ENCODE data around the gene ELOVL6.

ELOVL6 gene

DNA sequence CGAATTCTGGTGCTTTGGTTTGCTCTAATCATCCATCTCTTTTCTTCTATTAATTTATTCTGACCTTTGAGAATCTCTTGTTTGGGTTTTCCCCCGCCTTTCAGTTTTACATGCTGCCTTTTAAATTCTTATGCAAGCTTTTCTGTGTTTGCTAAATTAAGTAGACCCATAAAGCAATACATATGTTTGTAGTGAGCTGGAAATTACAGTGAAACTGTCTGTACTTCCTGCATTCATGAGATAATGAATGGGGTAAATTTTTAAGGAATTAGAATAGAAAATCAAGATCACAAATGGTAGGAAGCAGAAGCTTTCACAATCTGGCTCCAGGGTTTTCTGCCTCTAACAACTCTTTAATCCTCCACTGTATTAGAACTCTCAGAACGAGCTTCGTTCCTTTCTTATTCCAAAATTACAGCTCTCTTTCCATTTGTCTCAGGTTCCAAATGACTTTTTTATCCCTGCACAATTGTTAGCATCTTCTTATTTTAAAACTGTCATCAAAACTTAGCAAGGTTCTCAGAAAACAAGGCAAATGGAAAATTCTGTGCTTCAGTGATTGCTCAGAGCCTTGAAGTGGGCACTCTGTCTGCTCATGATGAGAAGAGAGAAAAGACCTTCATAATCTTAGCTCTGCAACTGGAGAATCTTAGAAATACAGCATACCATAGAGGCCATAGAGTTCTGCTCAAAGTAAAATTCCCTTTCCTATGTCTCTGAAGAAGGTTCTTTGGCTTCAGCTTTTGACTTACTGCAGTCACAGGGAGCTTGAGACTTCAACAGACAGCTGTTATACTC lies 177.6 kb downstream of the ELOVL6 start:
- DNase-seq, result no peak

- DNase-seq, result no peak
These were observed 178.3 kb downstream of the ELOVL6 start for GRCh38 chr4:110020139-110020538.

DNA sequence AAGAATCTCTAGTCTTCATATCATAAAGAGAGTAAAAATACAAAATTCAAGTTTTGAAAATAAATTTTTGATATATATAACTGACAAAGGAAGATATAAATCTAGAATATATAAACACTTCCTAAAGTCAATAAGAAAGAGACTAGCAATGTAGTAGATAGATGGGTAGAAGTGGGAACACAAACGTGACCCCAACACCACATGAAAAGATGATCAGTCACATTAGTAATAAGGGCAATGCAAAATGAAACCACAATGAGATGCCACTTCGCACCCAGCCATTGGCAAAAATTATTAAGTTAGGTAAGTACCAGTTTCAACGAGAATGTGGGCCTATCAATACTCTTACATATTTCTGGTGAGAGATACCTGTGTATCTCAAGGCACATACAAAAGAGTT lies 179.3 kb downstream of the ELOVL6 start:
- no peak for DNase-seq

DNA sequence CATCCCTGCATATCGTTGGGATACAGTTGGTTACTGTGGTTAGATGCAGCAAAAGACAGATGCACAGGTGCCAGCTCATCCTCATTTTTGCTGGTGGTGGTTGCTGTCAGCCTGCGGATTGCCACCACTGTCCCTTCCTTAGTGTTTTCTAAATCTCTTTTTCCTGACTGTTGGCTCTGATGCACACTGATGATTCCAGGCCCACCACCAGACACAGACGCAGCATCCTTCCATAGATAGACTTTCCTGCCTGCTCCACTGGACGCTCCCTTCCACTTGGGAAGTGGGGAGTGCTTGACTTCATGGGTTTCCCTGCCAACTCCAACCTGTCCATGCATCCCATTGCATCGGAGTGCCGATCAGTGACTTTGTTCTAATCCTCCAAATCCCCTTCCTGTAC lies 184.2 kb downstream of the ELOVL6 start:
- no peak for DNase-seq

DNA sequence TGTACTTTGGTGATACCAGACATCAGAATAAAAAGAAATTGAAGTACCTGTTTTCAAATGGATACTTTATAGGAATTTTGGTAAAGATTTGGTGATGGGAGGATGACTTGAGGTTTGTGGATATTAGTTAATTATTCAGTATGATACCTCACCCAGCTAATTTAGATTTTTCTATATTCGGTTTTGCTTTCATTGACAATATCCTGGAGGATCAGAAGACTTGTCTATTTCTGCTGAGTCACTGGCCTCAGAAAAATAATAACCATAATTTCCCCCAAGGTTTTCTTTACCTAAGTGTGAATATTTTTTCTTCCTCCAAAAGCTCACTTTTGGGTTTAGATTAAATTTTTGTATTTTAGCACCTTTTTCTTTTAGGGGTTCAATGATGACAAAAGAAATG lies 185.5 kb downstream of the ELOVL6 start:
- no peak for DNase-seq

DNA sequence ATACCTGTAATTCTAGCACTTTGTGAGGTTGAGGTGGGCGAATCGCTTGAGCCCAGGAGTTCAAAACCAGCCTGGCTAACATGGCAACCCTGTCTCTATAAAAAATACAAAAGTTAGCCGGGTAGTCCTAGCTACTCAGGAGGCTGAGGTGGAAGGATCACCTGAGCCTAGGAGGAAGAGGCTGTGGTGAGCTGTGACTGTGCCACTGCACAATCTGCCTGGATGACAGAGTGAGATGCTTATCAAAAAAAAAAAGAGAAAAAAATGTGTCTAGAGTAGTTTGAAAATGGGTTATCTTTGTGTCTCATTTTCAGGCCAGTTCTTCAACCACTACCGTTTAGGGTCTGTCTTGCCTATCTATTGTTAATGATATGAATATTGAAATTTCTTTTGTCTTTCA lies 187.6 kb downstream of the ELOVL6 start:
- DNase-seq, result no peak

GRCh38 chr4:110009550-110009949 lies 188.9 kb downstream of the ELOVL6 start:
- no peak for DNase-seq

DNA sequence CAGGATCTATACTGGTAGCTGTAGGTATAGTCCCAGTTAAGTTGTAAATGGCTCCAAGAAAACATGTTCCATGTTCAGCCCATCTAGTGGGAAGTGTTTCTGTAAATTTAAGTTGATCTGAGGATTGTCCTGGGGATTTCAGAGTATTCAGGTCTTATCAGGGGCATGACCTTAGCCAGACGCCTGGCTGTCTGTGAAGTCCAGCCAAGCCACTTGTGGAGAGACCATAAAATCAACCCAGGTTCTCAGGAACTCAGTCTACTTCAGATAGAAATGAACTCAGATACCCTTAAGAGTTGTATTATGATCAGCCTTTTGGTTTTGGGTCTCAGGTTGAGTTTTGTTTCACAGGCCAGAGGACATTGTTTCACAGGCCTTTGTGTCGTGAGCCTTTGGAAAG lies 189.9 kb downstream of the ELOVL6 start:
- no peak for DNase-seq

GRCh38 chr4:110007217-110007616 lies 191.2 kb downstream of the ELOVL6 start:
- DNase-seq, result no peak

GRCh38 chr4:110005461-110006056 lies 192.9 kb downstream of the ELOVL6 start:
- no peak for DNase-seq

GRCh38 chr4:110004556-110004955 lies 193.9 kb downstream of the ELOVL6 start:
- no peak for DNase-seq

- DNase-seq, result no peak
These were observed 194.8 kb downstream of the ELOVL6 start for GRCh38 chr4:110003401-110004187.

GRCh38 chr4:110002326-110002725 lies 196.1 kb downstream of the ELOVL6 start:
- no peak for DNase-seq

- no peak for DNase-seq
These were observed 198.9 kb downstream of the ELOVL6 start for GRCh38 chr4:109999585-109999912.

DNA sequence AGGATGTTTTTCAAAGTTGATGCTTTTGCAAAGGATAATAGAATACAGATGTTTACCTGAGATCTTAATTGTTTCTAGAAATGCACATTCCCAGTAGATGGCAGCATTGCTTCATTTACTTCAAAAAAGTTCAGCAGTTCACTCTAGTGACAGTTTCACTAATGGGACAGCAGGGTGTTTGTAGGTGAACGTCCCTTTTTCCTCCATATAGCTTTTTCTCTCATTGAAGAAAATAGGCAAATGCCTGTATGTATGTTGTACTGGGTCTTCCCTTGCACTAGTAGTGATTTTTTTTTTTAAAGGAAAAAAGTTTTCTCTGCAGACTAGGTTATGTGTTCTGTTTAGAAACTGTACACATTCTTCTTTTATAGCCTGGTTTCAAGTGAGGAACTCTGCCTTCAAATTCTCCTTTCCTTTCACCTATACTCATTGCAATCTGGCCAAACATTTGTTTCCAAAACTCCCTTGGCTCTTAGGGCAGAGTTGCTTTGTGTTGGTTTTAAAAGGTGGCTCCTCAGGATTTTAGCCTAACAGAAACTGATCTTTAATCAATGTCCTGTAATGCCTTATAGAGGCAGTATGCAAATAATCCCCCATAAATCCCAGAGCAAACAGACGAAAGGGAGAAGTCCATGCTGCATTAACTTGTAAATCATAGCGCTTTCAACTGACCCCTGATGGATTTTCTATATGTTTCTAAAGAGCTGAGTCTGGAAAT lies 199.4 kb downstream of the ELOVL6 start:
- DNase-seq, result peak; percentile 25

- no peak for DNase-seq
These were observed 201.9 kb downstream of the ELOVL6 start for GRCh38 chr4:109996526-109996925.
